ENCODE results near the gene CCNYL1. TPM values are rescaled to one million over a fixed set of nuclear protein-coding genes. Genes with fewer than 3 reads are reported as not detected.

The CCNYL1 gene
- total RNA-seq (ENCODE audit: low replicate concordance) = 24.6 and 59.5 TPM in 2 replicates

GRCh38 chr2:207710814-207711740 is at the start of gene CCNYL1:
Gene CCNYL1 (plus strand): TSS chr2:207711640. CDS start chr2:207711897, 257 bp downstream.
- peak within 1 kb of the TSS; percentile 85 for H3K4me3 ChIP-seq (ENCODE audit: low read depth, low read length)
- TF ChIP-seq CTCF (IDR thresholded peaks at IDR 0.05; ENCODE audit: insufficient read depth, low read length) = no peak
- peak; percentile 99 for DNase-seq (ENCODE audit: low read depth)

- no peak for TF ChIP-seq CTCF (IDR thresholded peaks at IDR 0.05; ENCODE audit: insufficient read depth, low read length)
- no peak for DNase-seq (ENCODE audit: low read depth)
- no peak overlapping the region for H3K4me3 ChIP-seq (ENCODE audit: low read depth, low read length)
Observed at GRCh38 chr2:207662203-207662602, 49.2 kb upstream of the CCNYL1 start.

- no peak for DNase-seq (ENCODE audit: low read depth)
- TF ChIP-seq CTCF (IDR thresholded peaks at IDR 0.05; ENCODE audit: insufficient read depth, low read length) = no peak
- no peak overlapping the region for H3K4me3 ChIP-seq (ENCODE audit: low read depth, low read length)
Observed at GRCh38 chr2:207663870-207664545, 47.4 kb upstream of the CCNYL1 start.

- no peak for DNase-seq (ENCODE audit: low read depth)
Observed at GRCh38 chr2:207670887-207671286, 40.6 kb upstream of the CCNYL1 start.

GRCh38 chr2:207673431-207673830 is 38.0 kb upstream of the CCNYL1 start:
- H3K4me3 ChIP-seq (ENCODE audit: low read depth, low read length) = no peak overlapping the region
- DNase-seq (ENCODE audit: low read depth) = no peak
- TF ChIP-seq CTCF (IDR thresholded peaks at IDR 0.05; ENCODE audit: insufficient read depth, low read length) = no peak

More at GRCh38 chr2:207670887-207671286, 40.6 kb upstream of the CCNYL1 start:
- H3K4me3 ChIP-seq (ENCODE audit: low read depth, low read length) = no peak overlapping the region
- TF ChIP-seq CTCF (IDR thresholded peaks at IDR 0.05; ENCODE audit: insufficient read depth, low read length) = no peak

- no peak for TF ChIP-seq CTCF (IDR thresholded peaks at IDR 0.05; ENCODE audit: insufficient read depth, low read length)
- no peak overlapping the region for H3K4me3 ChIP-seq (ENCODE audit: low read depth, low read length)
- no peak for DNase-seq (ENCODE audit: low read depth)
Observed at GRCh38 chr2:207674266-207674774, 37.1 kb upstream of the CCNYL1 start.

Data from fibroblast of the aortic adventitia (primary cell).